Gastroesophageal sphincter (tissue), 3 donors: Measurements from ENCODE around the gene DDAH2.

Experiments
- POLR2A ChIP-seq, 2 donors: fragments of 450-650 bp; IDR thresholded peaks; one replicate each; pipeline ENCODE4 v1.6.1; 2017; ENCODE audit warnings: antibody characterized with exemption in 2 of 2, mild to moderate bottlenecking in 2 of 2, moderate library complexity in 1 of 2
- TF ChIP-seq, protein P1 (sequence below), 4 experiments: fragments of 200-600 bp in 2 of 4; fragments of 450-650 bp in 2 of 4; sonication (generic) in 1 of 4; IDR thresholded peaks; one replicate each; pipeline ENCODE4 v1.5.1; 2017 to 2019; ENCODE audit warnings: antibody characterized with exemption in 4 of 4, mild to moderate bottlenecking in 2 of 4, moderate library complexity in 2 of 4

DNA sequence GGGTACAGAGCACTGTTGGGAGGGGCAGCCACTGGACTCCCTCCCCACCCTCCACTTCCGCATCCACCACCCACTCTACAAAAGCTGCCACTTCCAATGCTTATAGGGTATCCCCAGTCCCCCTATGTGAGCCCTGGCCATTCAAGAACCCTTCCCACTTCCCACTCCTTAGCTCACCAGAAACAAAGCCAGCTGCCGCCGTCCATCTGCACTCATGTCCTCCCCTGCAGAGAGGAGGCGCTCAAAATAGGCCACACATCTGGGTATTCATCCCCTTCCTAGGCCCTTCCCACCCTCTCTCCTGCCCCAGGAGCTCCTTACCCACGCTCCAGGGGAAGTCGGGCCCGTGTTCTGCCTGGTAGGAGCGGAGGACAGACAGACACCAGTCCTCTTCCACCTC is 41.8 kb downstream of the DDAH2 start:
- TF ChIP-seq POLR2A (IDR thresholded peaks at IDR 0.05): no peak
- TF ChIP-seq, protein P1, sequence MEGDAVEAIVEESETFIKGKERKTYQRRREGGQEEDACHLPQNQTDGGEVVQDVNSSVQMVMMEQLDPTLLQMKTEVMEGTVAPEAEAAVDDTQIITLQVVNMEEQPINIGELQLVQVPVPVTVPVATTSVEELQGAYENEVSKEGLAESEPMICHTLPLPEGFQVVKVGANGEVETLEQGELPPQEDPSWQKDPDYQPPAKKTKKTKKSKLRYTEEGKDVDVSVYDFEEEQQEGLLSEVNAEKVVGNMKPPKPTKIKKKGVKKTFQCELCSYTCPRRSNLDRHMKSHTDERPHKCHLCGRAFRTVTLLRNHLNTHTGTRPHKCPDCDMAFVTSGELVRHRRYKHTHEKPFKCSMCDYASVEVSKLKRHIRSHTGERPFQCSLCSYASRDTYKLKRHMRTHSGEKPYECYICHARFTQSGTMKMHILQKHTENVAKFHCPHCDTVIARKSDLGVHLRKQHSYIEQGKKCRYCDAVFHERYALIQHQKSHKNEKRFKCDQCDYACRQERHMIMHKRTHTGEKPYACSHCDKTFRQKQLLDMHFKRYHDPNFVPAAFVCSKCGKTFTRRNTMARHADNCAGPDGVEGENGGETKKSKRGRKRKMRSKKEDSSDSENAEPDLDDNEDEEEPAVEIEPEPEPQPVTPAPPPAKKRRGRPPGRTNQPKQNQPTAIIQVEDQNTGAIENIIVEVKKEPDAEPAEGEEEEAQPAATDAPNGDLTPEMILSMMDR (IDR thresholded peaks at IDR 0.05): no peak
